ENCODE measurements around the gene CAPN9.

GRCh38 chr1:230704830-230705229, 42.4 kb upstream of the CAPN9 start:
- no peak for TF ChIP-seq POLR2A (IDR thresholded peaks at IDR 0.05; ENCODE audit: low read depth, low read length)
- no peak for TF ChIP-seq POLR2AphosphoS5 (IDR thresholded peaks at IDR 0.05; ENCODE audit: low read depth, low read length)
- no peak for TF ChIP-seq SPI1 (IDR thresholded peaks at IDR 0.05; ENCODE audit: low read depth, low read length)
- TF ChIP-seq TAF1 (IDR thresholded peaks at IDR 0.05; ENCODE audit: low read depth, low read length): no peak
- no peak for TF ChIP-seq POU2F2 (IDR thresholded peaks at IDR 0.05; ENCODE audit: low read depth, low read length)
- TF ChIP-seq PAX5 (IDR thresholded peaks at IDR 0.05; ENCODE audit: insufficient read depth, low read length, severe bottlenecking): no peak

All from GM12891 (cell line).